AG09309 (cell line): ENCODE results near the gene ODAD2.
"Not testable (repeated sequence)": the region's sequence is repeated elsewhere in the genome, so short reads cannot be mapped to it uniquely, and the experiment has no call there.

Source experiments
- DNase-seq: peaks from one replicate; pipeline ENCODE4 v3.0.0-alpha.2; 2010; ENCODE audit warnings: low read depth
- H3K4me3 ChIP-seq: 2 replicates; pipeline ENCODE4 v1.5.1; 2011; ENCODE audit warnings: mild to moderate bottlenecking, low read depth, low read length, moderate library complexity; ENCODE audit not compliant: control insufficient read depth
- TF ChIP-seq, protein P1 (sequence below): IDR thresholded peaks from 2 replicates; pipeline ENCODE4 v1.5.1; 2011; ENCODE audit warnings: mild to moderate bottlenecking, low read depth, low read length, inconsistent platforms; ENCODE audit not compliant: insufficient read depth, control insufficient read depth; ENCODE audit errors: missing control alignments

Gene ODAD2

GRCh38 chr10:28001353-28001752, 2.5 kb upstream of the ODAD2 start:
- no peak for DNase-seq
- H3K4me3 ChIP-seq: no peak overlapping the region
- TF ChIP-seq, protein P1, sequence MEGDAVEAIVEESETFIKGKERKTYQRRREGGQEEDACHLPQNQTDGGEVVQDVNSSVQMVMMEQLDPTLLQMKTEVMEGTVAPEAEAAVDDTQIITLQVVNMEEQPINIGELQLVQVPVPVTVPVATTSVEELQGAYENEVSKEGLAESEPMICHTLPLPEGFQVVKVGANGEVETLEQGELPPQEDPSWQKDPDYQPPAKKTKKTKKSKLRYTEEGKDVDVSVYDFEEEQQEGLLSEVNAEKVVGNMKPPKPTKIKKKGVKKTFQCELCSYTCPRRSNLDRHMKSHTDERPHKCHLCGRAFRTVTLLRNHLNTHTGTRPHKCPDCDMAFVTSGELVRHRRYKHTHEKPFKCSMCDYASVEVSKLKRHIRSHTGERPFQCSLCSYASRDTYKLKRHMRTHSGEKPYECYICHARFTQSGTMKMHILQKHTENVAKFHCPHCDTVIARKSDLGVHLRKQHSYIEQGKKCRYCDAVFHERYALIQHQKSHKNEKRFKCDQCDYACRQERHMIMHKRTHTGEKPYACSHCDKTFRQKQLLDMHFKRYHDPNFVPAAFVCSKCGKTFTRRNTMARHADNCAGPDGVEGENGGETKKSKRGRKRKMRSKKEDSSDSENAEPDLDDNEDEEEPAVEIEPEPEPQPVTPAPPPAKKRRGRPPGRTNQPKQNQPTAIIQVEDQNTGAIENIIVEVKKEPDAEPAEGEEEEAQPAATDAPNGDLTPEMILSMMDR: no peak

- TF ChIP-seq, protein P1: no peak
- no peak for DNase-seq
- H3K4me3 ChIP-seq: peak overlapping the region; percentile 93
Observed at GRCh38 chr10:27998178-27998953, 513 bp downstream of the ODAD2 start.

DNA sequence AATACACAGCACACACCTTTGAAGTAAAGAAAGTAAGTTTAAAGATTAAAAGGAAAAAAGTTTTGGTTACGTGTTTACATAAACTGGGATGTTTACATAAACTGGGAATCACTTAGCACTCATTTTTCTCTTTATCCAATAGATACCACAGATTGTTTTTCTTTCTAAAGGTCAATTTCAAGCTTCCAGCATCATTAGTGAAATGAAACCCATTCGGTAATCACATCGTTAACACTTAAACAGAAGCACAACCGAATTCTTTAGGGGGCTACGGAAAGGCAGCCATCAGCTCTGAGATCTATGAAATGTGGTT, 1.1 kb downstream of the ODAD2 start:
- TF ChIP-seq, protein P1: no peak
- peak overlapping the region; percentile 93 for H3K4me3 ChIP-seq
- no peak for DNase-seq

- TF ChIP-seq, protein P1: no peak
- DNase-seq: no peak
- no peak overlapping the region for H3K4me3 ChIP-seq
Observed at GRCh38 chr10:27995311-27995710, 3.6 kb downstream of the ODAD2 start.

DNA sequence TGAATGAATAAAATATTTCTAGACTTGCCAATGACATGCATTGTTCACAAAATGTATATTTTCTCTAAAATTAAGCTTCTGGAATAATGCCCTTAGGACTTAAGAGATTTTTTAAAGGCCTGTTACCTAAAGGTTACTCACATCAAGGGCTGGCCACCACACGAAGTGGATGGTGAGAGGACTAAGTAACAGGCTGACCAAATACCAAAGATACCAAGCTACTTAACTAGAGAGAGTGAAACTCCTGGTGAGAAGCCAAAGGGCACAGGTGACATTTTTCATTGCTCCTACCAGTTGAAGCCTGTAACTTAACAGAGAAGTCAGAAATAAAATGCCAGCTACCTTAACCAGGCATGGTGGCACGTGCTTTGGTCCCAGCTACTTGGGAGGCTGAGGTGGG, 9.5 kb downstream of the ODAD2 start:
- DNase-seq, H3K4me3 ChIP-seq: not testable (repeated sequence)

- TF ChIP-seq, protein P1: no peak
- no peak overlapping the region for H3K4me3 ChIP-seq
- no peak for DNase-seq
Observed at GRCh38 chr10:27986821-27987220, 12.1 kb downstream of the ODAD2 start.

DNA sequence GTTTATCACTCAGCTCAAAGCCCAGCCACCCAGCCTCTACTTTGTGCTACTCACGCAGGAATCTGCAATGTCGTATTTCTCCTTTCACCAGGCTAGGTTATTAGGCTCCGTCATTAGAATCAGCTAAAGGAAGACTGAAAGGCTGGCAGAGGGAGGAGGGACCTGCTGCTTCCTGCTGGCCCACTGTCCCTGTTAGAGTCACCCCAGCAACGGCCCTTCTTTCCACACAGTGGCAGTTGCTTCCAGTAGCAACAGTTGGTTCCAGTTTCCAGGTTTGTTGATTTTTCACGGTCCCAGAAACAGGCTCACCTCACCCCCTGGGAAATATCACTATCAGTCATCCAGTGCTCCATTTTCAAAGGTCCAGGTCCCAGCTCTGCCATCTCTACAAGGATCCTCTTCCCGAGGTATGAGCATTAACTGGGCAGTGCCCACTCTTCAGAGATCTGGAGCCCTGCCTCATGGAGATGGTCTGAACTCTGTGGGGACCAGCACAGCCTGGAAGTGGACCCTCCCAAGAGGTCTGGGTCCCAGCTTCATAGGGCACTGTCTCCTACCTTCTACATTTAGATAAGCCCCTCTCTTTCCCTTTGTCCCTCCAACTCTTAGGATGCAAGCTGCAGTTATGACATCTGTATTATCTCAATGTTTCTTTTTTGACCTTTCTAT, 15.9 kb downstream of the ODAD2 start:
- TF ChIP-seq, protein P1: no peak
- H3K4me3 ChIP-seq: no peak overlapping the region
- DNase-seq: no peak
